WTC11 (cell line): Measurements from ENCODE around the gene SLC6A9.

Experiments
- CTCF ChIP-seq: fragments of 200-600 bp; IDR thresholded peaks from 2 replicates; pipeline ENCODE4 v1.8.0; 2022; ENCODE audit warnings: antibody characterized with exemption
- HMGXB4 ChIP-seq: sonication (generic); formaldehyde crosslinking; IDR thresholded peaks from 2 replicates; pipeline ENCODE4 v1.8.1; 2023; ENCODE audit warnings: mild to moderate bottlenecking, moderate library complexity, missing genetic modification reagents
- IRF2 ChIP-seq: sonication (generic); formaldehyde crosslinking; IDR thresholded peaks from 2 replicates; pipeline ENCODE4 v1.8.0; 2022; ENCODE audit warnings: low read depth, missing genetic modification reagents, borderline replicate concordance
- RELA ChIP-seq: sonication (generic); formaldehyde crosslinking; IDR thresholded peaks from 2 replicates; pipeline ENCODE4 v1.8.1; 2022; ENCODE audit warnings: missing genetic modification reagents, mild to moderate bottlenecking, borderline replicate concordance
- SMAD4 ChIP-seq: sonication (generic); formaldehyde crosslinking; IDR thresholded peaks from 2 replicates; pipeline ENCODE4 v1.8.0; 2022; ENCODE audit warnings: mild to moderate bottlenecking, missing genetic modification reagents
- TCF7 ChIP-seq: sonication (generic); formaldehyde crosslinking; IDR thresholded peaks from 2 replicates; pipeline ENCODE4 v1.8.0; 2022; ENCODE audit warnings: mild to moderate bottlenecking, low read depth, missing genetic modification reagents, moderate library complexity
- TEAD1 ChIP-seq: sonication (generic); formaldehyde crosslinking; IDR thresholded peaks from 2 replicates; pipeline ENCODE4 v1.8.0; 2022; ENCODE audit warnings: mild to moderate bottlenecking, missing genetic modification reagents
- TEAD4 ChIP-seq: sonication (generic); formaldehyde crosslinking; IDR thresholded peaks from 2 replicates; pipeline ENCODE4 v1.8.0; 2022; ENCODE audit warnings: mild to moderate bottlenecking, missing genetic modification reagents
- TP53 ChIP-seq: sonication (generic); formaldehyde crosslinking; IDR thresholded peaks from 2 replicates; pipeline ENCODE4 v1.8.1; 2023; ENCODE audit warnings: mild to moderate bottlenecking, missing genetic modification reagents
- ZNF281 ChIP-seq: sonication (generic); formaldehyde crosslinking; IDR thresholded peaks from 2 replicates; pipeline ENCODE4 v1.8.0; 2023; ENCODE audit warnings: mild to moderate bottlenecking, missing genetic modification reagents
- TF ChIP-seq, protein P1 (sequence below): sonication (generic); formaldehyde crosslinking; IDR thresholded peaks from 2 replicates; pipeline ENCODE4 v1.8.0; 2022; ENCODE audit warnings: mild to moderate bottlenecking, missing genetic modification reagents
- TF ChIP-seq, protein P2 (sequence below): sonication (generic); formaldehyde crosslinking; IDR thresholded peaks from 2 replicates; pipeline ENCODE4 v1.8.1; 2023; ENCODE audit warnings: mild to moderate bottlenecking, missing genetic modification reagents, moderate library complexity
- TF ChIP-seq, protein P3 (sequence below): sonication (generic); formaldehyde crosslinking; IDR thresholded peaks from 2 replicates; pipeline ENCODE4 v1.8.1; 2022; ENCODE audit warnings: mild to moderate bottlenecking, moderate library complexity, missing genetic modification reagents

- TF ChIP-seq IRF2 (CRISPR knock-in tag), result no peak
- TF ChIP-seq TP53 (CRISPR knock-in tag), result no peak
- TF ChIP-seq CTCF, result no peak
- no peak for TF ChIP-seq SMAD4 (CRISPR knock-in tag)
- no peak for TF ChIP-seq HMGXB4 (CRISPR knock-in tag)
- no peak for TF ChIP-seq TEAD1 (CRISPR knock-in tag)
- TF ChIP-seq, protein P1, sequence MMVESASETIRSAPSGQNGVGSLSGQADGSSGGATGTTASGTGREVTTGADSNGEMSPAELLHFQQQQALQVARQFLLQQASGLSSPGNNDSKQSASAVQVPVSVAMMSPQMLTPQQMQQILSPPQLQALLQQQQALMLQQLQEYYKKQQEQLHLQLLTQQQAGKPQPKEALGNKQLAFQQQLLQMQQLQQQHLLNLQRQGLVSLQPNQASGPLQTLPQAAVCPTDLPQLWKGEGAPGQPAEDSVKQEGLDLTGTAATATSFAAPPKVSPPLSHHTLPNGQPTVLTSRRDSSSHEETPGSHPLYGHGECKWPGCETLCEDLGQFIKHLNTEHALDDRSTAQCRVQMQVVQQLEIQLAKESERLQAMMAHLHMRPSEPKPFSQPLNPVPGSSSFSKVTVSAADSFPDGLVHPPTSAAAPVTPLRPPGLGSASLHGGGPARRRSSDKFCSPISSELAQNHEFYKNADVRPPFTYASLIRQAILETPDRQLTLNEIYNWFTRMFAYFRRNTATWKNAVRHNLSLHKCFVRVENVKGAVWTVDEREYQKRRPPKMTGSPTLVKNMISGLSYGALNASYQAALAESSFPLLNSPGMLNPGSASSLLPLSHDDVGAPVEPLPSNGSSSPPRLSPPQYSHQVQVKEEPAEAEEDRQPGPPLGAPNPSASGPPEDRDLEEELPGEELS (CRISPR knock-in tag), result no peak
- no peak for TF ChIP-seq TEAD4
- TF ChIP-seq, protein P2, sequence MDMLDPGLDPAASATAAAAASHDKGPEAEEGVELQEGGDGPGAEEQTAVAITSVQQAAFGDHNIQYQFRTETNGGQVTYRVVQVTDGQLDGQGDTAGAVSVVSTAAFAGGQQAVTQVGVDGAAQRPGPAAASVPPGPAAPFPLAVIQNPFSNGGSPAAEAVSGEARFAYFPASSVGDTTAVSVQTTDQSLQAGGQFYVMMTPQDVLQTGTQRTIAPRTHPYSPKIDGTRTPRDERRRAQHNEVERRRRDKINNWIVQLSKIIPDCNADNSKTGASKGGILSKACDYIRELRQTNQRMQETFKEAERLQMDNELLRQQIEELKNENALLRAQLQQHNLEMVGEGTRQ (CRISPR knock-in tag), result no peak
- TF ChIP-seq RELA, result no peak
- no peak for TF ChIP-seq TCF7
- TF ChIP-seq ZNF281 (CRISPR knock-in tag), result no peak
- TF ChIP-seq, protein P3, sequence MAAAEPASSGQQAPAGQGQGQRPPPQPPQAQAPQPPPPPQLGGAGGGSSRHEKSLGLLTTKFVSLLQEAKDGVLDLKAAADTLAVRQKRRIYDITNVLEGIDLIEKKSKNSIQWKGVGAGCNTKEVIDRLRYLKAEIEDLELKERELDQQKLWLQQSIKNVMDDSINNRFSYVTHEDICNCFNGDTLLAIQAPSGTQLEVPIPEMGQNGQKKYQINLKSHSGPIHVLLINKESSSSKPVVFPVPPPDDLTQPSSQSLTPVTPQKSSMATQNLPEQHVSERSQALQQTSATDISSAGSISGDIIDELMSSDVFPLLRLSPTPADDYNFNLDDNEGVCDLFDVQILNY (CRISPR knock-in tag), result no peak
Observed at GRCh38 chr1:43975249-43975961, 55.9 kb downstream of the SLC6A9 start.
